SU-DHL-6 (cell line): Measurements from ENCODE around the gene PTTG1IP.

ENCODE experiments used
- H2AFZ ChIP-seq: fragments of 200-600 bp; sonication (generic); 2 replicates; pipeline ENCODE4 v1.6.1; 2014; ENCODE audit warnings: low read depth, mild to moderate bottlenecking, moderate library complexity, mixed read lengths, antibody characterized with exemption, low read length; ENCODE audit not compliant: severe bottlenecking
- H3F3A ChIP-seq: fragments of 200-600 bp; shearing (Covaris generic); 2 replicates; pipeline ENCODE4 v1.6.0; 2016; ENCODE audit warnings: antibody characterized with exemption, mild to moderate bottlenecking; ENCODE audit not compliant: insufficient read depth
- H3K27ac ChIP-seq: fragments of 200-600 bp; sonication (generic); 2 replicates; pipeline ENCODE4 v1.5.1; 2016; ENCODE audit warnings: low read depth, mild to moderate bottlenecking, low read length, moderate library complexity, mixed read lengths
- H3K27me3 ChIP-seq: fragments of 200-600 bp; sonication (generic), shearing (Covaris generic); 2 replicates; pipeline ENCODE4 v1.6.0; 2014; ENCODE audit warnings: mild to moderate bottlenecking, low read length
- H3K36me3 ChIP-seq: fragments of 200-600 bp; sonication (generic); 2 replicates; pipeline ENCODE4 v1.6.1; 2014; ENCODE audit warnings: mild to moderate bottlenecking, low read length, mixed read lengths
- H3K4me2 ChIP-seq: fragments of 300-600, 200-600 bp; shearing (Covaris generic), sonication (generic); 2 replicates; pipeline ENCODE4 v1.6.0; 2014; ENCODE audit warnings: low read length, low read depth, mild to moderate bottlenecking; ENCODE audit not compliant: poor library complexity, severe bottlenecking
- H3K4me3 ChIP-seq: fragments of 200-600 bp; sonication (generic); 2 replicates; pipeline ENCODE4 v1.5.1; 2014; ENCODE audit warnings: antibody characterized with exemption, low read length, mild to moderate bottlenecking, mixed read lengths; ENCODE audit not compliant: insufficient read depth, poor library complexity, severe bottlenecking
- H3K79me2 ChIP-seq: fragments of 200-600 bp; sonication (generic); 2 replicates; pipeline ENCODE4 v1.6.1; 2014; ENCODE audit warnings: mild to moderate bottlenecking, low read length, moderate library complexity; ENCODE audit not compliant: insufficient read depth
- H3K9ac ChIP-seq: fragments of 200-600 bp; sonication (generic); 2 replicates; pipeline ENCODE4 v1.7.0; 2014; ENCODE audit warnings: mild to moderate bottlenecking, low read length
- H3K9me2 ChIP-seq: fragments of 200-600 bp; sonication (generic); replicated peaks from 2 replicates; pipeline ENCODE4 v1.6.1; 2014; ENCODE audit warnings: low read length; ENCODE audit not compliant: insufficient read depth
- H3K9me3 ChIP-seq: fragments of 200-600 bp; sonication (generic); 2 replicates; pipeline ENCODE4 v1.6.1; 2014; ENCODE audit warnings: low read length, mixed read lengths; ENCODE audit not compliant: insufficient read depth
- H4K20me1 ChIP-seq: fragments of 200-600 bp; sonication (generic); 2 replicates; pipeline ENCODE4 v1.6.1; 2014; ENCODE audit warnings: low read depth, mild to moderate bottlenecking, antibody characterized with exemption, low read length, moderate library complexity, mixed read lengths
- CTCF ChIP-seq: fragments of 200-600 bp; sonication (generic); IDR thresholded peaks from one replicate; pipeline ENCODE4 v1.5.1; 2017; ENCODE audit warnings: antibody characterized with exemption, mild to moderate bottlenecking, low read length, moderate library complexity; ENCODE audit not compliant: insufficient read depth, poor library complexity, severe bottlenecking
- EZH2phosphoT487 ChIP-seq: fragments of 200-600 bp; sonication (generic), shearing (Covaris generic); conservative IDR thresholded peaks from 2 replicates; pipeline ENCODE4 v1.6.1; 2018; ENCODE audit warnings: mild to moderate bottlenecking, antibody characterized with exemption, low read length, moderate library complexity, mixed read lengths

The PTTG1IP gene

DNA sequence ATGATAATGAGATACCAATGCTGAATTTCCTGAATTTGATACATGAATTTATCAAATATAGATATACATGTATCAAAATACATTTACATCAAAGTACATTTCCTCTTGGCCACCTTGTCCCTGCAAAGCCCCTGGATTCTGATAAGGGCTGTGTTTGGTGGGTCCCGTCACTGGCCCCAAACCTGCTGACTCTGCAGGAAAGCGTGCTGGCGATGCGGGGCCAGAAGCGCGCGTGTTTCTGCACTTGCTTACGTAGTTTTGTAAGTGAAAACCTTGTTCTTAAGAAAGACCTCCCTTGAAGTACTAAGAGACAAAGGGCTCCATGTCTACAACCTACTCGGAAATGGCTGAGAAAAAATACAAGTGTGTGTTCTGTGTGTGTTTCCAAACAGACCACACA, 36.2 kb upstream of the PTTG1IP start:
- no peaks in the 10 kb centered on the region for H4K20me1 ChIP-seq
- no peaks in the 10 kb centered on the region for H3K9me2 ChIP-seq
- no peaks in the 10 kb centered on the region for H3F3A ChIP-seq
- H2AFZ ChIP-seq: no peak overlapping the region
- no peaks in the 10 kb centered on the region for H3K79me2 ChIP-seq
- H3K27ac ChIP-seq: no peak overlapping the region
- H3K4me3 ChIP-seq: no peak overlapping the region
- H3K36me3 ChIP-seq: no peaks in the 10 kb centered on the region
- H3K27me3 ChIP-seq: no peaks in the 10 kb centered on the region
- H3K9ac ChIP-seq: no peak overlapping the region
- H3K9me3 ChIP-seq: no peaks in the 10 kb centered on the region
- TF ChIP-seq EZH2phosphoT487: no peak
- no peak for TF ChIP-seq CTCF
- H3K4me2 ChIP-seq: no peak overlapping the region

- no peak overlapping the region for H2AFZ ChIP-seq
- TF ChIP-seq EZH2phosphoT487: no peak
- no peak for TF ChIP-seq CTCF
- no peaks in the 10 kb centered on the region for H3K79me2 ChIP-seq
- H3K27me3 ChIP-seq: no peaks in the 10 kb centered on the region
- no peaks in the 10 kb centered on the region for H3K9me2 ChIP-seq
- no peaks in the 10 kb centered on the region for H3K9me3 ChIP-seq
- H3K4me2 ChIP-seq: no peak overlapping the region
- no peaks in the 10 kb centered on the region for H3F3A ChIP-seq
- no peaks in the 10 kb centered on the region for H3K36me3 ChIP-seq
- H4K20me1 ChIP-seq: no peaks in the 10 kb centered on the region
- no peak overlapping the region for H3K27ac ChIP-seq
- no peak overlapping the region for H3K4me3 ChIP-seq
- no peak overlapping the region for H3K9ac ChIP-seq
Observed at GRCh38 chr21:44908908-44909307, 35.4 kb upstream of the PTTG1IP start.

DNA sequence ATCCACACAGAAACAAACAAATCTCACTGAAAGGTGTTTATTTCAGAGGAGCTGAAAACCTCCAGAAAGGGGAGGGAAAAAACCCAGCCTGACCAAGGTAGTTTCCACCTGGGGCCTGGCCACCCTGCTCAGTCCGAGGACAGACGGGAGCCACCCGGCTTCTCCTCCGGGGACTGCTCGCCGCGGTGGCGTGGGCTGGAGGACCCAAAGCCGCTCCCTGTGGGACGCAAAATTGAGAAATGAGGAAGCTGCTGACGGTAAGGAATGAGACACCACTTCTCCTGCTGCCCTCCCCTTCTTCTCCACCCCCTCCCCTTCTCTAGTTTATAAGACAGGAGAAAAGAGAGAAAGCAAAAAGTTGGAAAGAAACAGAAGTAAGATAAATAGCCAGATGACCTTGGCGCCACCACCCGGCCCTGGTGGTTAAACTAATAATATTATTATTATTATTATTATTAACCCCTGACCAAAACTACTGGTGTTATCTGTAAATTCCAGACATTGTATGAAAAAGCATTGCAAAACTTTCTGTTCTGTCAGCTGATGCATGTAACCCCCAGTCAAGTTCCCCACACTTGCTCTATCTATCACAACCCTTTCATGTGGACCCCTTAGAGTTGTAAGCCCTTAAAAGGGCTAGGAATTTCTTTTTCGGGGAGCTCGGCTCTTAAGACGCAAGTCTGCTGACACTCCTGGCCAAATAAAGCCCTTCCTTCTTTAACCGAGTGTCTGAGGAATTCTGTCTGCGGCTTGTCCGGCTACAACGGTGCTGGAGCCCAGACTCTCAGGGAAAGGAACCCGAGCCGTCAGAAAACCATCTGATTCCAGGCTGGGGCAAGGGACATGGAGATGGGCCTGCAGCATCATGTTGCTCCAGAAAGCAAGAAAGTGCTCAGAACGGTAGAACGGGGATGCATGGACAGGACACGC, 34.7 kb upstream of the PTTG1IP start:
- no peaks in the 10 kb centered on the region for H3F3A ChIP-seq
- no peaks in the 10 kb centered on the region for H3K27me3 ChIP-seq
- H2AFZ ChIP-seq: no peak overlapping the region
- no peak for TF ChIP-seq CTCF
- TF ChIP-seq EZH2phosphoT487: no peak
- no peaks in the 10 kb centered on the region for H3K36me3 ChIP-seq
- no peaks in the 10 kb centered on the region for H3K9me3 ChIP-seq
- H3K27ac ChIP-seq: no peak overlapping the region
- no peaks in the 10 kb centered on the region for H3K9me2 ChIP-seq
- no peak overlapping the region for H3K9ac ChIP-seq
- no peak overlapping the region for H3K4me3 ChIP-seq
- H4K20me1 ChIP-seq: no peaks in the 10 kb centered on the region
- no peaks in the 10 kb centered on the region for H3K79me2 ChIP-seq
- H3K4me2 ChIP-seq: no peak overlapping the region
